Measurements from ENCODE around the gene CIP2A. TPM values are rescaled to one million over a fixed set of nuclear protein-coding genes. Genes with fewer than 3 reads are reported as not detected.

The CIP2A gene
- total RNA-seq, 1 donor from 2014 or later: 2.5 TPM

- DNase-seq (ENCODE audit: low spot score): no peak
Observed at GRCh38 chr3:108564564-108564963, 24.7 kb downstream of the CIP2A start.

DNA sequence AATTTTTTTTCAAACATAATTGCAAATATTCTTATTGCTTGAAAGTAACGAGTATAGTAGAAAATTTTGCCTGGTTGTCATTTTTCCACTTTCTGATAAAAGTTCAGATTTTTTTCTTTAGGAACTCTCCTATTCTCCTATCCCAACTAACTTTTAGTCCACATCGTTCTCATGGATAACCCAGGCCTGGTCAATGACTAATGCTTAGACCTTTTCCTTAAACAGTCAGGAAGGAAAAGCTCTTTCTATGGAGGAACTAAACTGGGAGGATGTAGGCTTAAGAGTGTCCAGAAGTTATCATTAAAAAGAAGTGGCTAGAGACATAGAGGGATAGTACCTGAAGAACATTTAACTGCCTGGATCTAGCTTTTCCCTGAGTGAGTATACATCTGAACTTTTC lies 26.7 kb downstream of the CIP2A start:
- DNase-seq (ENCODE audit: low spot score): no peak

DNA sequence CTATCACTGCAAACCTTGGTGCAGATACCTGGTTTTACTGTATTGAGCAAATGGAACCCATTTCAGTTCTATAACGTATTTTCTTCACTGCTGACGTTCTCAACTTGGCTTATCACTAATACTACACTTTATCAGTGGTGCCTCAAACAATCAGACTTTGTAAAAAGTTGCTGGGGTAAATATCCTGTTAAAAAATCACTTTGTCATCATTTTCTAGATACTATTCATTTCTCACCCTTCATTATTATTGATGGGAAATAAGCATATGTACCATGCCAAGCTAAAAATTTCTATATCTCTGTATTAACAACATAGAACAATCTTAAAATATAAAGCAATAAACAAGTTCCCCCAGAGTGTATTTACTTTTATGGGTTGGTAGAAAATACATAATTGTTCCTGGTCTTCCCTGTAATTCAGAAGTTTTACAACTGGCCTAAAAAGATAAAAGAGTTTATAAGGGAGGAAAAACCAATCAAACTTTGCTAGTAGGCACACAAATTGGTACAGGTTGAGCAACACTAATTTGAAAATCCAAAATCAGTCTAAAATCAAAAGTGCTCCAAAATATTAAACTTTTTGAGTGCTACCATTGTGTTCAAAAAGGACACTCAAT lies 33.2 kb downstream of the CIP2A start:
- DNase-seq (ENCODE audit: low spot score): no peak

GRCh38 chr3:108554913-108555571 lies 34.2 kb downstream of the CIP2A start:
- DNase-seq (ENCODE audit: low spot score): no peak

DNA sequence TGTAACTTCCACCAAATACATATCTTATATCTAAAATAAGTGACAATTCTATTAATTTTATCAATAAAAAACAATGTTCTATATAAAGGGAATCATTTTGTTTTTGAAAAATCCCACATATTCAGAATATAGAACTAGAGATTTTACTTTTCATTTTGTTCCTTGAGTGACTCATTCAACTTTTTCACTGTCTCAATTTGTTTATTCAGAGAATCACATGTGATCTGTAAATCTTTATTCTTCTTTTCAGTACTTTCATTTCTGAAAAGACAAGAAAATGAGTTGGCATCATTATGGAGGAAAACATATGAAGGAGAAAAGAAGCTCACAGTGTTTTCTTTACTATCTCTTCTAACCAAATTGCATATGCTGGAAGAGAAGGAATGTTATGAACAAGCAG lies 35.0 kb downstream of the CIP2A start:
- no peak for DNase-seq (ENCODE audit: low spot score)

DNA sequence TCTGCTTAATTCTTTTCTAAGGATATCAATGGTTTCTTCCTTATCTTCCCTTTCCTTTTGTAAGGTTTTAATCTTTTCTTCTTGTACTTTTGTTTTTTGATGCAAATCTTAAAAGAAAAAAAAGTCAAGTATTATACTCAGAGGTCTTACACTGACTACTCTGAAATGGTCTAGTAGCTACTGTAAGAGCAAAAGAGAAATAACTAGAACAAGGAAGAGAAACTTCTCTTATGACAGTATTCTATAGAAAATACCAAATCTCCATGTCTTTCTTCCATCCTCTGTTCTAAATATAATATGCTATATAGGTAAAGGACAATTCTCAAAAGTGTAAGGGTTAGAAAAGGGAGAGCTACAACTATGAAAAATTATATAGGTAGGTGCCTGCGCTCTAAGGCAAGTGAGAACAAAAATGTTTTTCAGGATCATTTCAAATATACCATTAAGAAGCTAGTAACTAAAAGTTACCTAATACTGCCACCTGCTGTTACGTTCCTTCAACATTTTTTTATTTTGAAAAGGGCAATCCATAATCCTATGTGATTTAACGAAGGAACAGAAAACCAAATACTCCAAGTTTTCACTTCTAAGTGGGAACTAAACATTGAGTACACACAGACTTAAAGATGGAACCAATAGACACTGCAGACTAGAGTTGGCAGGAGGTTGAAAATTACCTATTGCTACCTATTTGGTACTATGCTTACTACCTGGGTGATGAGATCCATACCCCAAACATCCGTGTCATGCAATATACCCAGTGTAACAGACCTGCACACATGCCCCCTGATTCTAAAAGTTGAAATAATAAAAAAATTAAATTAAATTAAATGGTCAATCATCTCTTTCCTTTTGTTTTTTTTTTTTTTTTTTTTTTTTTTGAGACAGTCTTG lies 36.7 kb downstream of the CIP2A start:
- no peak for DNase-seq (ENCODE audit: low spot score)

DNA sequence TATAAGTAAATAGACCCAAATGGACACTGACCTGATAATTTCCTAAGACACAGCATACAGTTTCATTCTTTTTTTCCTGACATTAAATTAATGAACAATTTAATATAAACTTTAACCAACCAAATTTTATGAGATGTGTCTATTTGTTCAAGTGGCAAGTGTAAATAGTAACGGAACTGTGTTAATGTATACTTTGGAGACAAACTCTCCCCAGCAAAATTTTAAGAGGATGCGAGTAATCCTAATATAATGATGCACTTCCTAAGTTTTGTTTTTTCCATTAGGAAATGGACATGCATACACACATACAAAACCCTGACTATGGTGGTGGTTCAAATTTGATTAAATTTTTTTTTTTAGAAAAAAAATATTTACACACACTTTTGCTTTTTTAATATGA lies 40.4 kb downstream of the CIP2A start:
- no peak for DNase-seq (ENCODE audit: low spot score)

DNA sequence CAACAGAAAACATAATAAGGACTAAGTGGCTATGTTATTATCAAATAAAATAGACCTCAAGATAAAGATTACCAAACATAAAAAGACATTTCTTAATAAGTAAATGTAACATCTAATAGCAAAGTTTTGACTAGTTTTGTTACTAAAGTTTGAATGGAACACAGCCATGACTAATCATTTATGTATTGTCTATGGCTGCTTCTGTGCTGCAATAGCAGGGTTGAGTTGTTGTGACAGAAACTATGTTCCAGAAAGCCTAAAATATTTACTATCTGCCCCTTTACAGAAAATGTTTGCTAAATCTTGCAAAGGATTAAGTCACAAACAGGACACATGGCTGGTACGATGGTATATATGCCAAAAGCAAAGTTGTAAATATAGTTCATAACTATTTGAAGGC lies 40.9 kb downstream of the CIP2A start:
- DNase-seq (ENCODE audit: low spot score): no peak

DNA sequence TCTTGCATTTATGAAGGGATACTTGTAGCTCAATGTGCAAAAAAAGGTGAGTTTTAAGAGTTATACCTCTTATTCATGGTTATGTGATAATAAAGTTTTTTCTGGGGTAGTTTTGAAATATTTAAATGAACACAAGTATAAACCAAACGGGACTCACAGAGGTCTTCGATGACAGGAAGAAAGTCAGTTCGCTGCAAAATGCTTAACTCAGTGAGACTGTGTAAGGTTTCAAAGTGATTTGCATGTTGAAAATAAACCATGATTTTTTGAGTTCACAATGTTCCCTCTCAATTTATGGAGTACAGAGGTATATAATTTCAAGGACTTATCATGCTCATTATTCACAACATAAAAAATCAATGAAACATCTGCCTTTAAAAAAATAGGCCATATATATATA lies 42.5 kb downstream of the CIP2A start:
- no peak for DNase-seq (ENCODE audit: low spot score)

DNA sequence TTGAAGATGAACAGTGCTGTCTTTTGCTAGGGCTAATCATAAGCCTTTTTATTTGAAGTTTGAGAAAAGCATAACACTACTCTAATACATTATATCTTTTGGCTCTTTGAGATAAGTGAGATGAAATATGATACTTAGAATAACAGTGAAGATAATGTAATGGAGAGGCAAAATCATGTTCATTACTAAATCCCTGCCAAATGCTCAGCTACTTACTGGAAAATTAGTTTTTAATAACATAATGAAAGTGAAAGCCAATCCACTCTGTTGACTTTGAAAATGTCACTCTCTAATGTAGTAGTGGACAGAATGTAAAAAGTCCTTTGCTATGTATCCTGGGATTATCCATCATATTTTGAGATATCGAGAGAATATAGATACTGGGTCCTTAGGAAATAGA lies 43.0 kb downstream of the CIP2A start:
- DNase-seq (ENCODE audit: low spot score): no peak

GRCh38 chr3:108538083-108538482 lies 51.2 kb downstream of the CIP2A start:
- DNase-seq (ENCODE audit: low spot score): no peak

- no peak for DNase-seq (ENCODE audit: low spot score)
Observed at GRCh38 chr3:108528459-108529252, 60.6 kb downstream of the CIP2A start.

- no peak for DNase-seq (ENCODE audit: low spot score)
Observed at GRCh38 chr3:108527817-108528216, 61.4 kb downstream of the CIP2A start.

GRCh38 chr3:108527109-108527508 lies 62.1 kb downstream of the CIP2A start:
- DNase-seq (ENCODE audit: low spot score): no peak

DNA sequence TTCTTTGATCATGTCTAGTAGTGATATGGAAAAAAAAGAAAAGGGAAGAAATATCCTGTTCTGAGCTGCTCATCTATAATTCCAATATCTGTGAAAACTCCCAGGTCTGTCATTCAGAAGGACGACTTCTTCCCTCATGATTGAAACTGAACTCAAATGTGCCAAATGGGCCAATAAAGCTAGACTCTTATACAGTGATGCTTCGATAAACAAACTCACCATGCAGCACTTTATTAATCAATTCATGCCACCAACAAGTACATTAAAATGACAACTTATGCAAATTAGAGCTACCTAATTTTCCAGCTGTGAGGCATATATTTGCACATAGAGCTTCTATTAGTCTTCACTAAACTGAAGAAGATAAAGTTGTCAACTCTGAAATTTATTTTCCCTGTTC lies 63.3 kb downstream of the CIP2A start:
- no peak for DNase-seq (ENCODE audit: low spot score)

DNA sequence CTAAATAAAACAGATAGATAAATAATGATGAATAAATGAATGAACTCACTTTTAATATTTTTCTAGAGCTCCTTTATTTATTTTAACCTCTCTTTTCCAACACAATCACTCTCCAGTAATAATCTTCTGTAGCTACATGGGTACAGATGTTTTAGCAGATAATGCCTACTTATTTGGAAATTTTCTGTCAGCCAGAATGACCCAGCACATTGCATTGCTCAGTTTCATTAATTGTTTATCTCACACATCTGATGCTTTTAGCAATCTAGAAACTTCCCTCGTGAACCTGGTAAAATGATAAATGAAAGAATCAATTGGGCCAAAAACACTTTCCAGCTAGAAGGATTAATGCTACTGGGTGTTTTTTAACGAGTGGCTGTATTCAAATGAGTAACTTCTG lies 64.0 kb downstream of the CIP2A start:
- no peak for DNase-seq (ENCODE audit: low spot score)

DNA sequence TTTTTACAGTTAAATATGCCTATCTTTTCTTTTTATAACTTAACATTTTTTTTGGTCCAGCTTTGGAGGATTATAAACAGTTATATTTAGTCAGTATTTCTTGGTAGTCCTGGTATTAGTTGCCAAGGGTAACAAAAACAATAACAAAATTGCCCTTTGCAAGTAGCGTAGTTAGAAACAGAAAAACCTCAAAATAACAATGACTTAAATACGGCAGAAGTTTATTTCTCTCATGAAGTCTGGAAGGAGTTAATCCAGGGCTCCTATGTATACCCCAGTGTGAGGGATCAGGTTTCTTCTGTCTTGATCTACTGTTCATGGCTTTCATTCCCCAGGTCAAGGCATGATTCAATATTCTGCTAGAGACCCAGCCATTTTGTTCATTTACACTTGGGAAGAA lies 64.7 kb downstream of the CIP2A start:
- no peak for DNase-seq (ENCODE audit: low spot score)

GRCh38 chr3:108518895-108519294 lies 70.3 kb downstream of the CIP2A start:
- DNase-seq (ENCODE audit: low spot score): no peak

DNA sequence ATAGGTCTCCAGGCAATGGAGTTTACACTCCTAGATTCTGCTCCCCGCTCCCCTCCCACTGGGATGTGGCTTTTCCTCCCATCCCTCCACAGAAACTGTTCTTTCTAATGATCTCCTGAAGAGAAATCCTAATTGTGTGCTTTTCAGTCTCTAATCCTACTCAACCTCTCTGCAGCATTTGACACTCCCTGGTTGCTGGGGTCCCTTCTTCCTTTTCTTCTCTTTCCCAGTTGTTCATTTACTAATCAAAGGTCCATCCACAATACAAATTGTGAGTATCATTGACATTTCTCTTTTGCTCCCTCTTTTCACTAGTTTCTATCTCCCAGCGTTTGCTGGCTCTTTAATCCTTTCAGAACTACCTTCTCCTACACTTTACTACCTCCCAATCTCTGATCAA lies 72.4 kb downstream of the CIP2A start:
- DNase-seq (ENCODE audit: low spot score): no peak

DNA sequence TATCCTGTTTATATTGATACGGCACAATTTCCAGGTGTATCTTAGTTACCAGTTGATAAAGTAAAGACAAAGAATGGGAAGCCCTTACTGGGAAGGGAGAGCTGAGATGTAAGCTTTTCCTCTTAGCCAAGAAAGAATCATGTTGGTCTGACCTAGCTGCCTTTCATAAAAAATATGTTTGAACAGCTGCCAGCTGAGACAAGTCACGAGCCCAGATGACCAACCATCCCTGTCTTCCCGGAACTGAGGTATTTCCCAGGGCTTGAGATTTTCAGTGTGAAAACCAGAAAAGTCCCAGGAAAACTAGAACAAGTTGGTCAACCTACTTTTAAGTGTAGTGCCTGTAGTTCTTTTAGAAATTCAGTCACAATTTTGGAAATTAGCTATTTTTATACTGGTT lies 75.3 kb downstream of the CIP2A start:
- no peak for DNase-seq (ENCODE audit: low spot score)

DNA sequence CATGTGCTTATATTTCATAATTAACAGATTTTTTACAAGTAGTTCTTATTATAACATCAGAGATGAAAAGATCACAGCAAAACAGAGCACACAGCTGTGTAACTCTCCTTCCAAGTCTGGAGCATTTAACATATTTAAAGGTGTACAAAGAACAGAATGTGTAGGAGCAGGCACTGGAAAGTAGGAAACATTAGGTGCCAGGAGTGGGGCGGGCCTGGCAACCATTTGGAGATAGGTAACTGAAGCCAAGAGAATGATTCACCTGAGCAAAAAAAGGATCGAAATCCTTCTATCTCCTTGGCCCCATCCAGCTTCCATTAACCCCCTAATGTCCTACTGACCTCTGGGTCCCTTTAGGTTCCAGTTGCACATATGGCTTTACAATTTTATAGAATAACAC lies 76.6 kb downstream of the CIP2A start:
- peak; percentile 12 for DNase-seq (ENCODE audit: low spot score)

- DNase-seq (ENCODE audit: low spot score): no peak
Observed at GRCh38 chr3:108511490-108511889, 77.7 kb downstream of the CIP2A start.

Measured in mucosa of gallbladder (tissue), 1 donor.